ENCODE measurements around the gene ELP4.
A peak's percentile ranks its signal among the peaks of the same experiment; 100 is the strongest.

The ELP4 gene

DNA sequence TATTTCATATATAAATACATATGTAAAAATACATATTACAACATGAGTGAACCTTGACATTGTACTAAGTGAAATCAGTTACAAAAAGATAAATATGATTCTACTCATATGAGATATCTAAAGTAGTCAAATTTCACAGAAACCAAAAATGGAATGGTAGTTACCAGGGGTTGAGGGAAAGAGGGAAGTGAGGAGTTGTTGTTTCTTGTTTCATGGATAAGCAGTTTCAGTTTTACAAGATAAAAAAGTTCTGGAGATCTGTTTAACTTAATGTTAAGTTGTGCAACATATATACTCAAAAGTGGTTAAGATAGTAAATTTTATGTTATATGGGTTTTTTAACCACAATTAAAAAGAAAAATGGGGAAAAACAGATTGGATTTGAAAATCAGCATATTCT lies 107.7 kb downstream of the ELP4 start:
- DNase-seq (ENCODE audit: insufficient read length, low spot score), result no peak
- TF ChIP-seq, protein P1, sequence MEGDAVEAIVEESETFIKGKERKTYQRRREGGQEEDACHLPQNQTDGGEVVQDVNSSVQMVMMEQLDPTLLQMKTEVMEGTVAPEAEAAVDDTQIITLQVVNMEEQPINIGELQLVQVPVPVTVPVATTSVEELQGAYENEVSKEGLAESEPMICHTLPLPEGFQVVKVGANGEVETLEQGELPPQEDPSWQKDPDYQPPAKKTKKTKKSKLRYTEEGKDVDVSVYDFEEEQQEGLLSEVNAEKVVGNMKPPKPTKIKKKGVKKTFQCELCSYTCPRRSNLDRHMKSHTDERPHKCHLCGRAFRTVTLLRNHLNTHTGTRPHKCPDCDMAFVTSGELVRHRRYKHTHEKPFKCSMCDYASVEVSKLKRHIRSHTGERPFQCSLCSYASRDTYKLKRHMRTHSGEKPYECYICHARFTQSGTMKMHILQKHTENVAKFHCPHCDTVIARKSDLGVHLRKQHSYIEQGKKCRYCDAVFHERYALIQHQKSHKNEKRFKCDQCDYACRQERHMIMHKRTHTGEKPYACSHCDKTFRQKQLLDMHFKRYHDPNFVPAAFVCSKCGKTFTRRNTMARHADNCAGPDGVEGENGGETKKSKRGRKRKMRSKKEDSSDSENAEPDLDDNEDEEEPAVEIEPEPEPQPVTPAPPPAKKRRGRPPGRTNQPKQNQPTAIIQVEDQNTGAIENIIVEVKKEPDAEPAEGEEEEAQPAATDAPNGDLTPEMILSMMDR (IDR thresholded peaks at IDR 0.05; ENCODE audit: insufficient read depth, missing control alignments), result no peak
- FAIRE-seq, result peak; percentile 16

DNA sequence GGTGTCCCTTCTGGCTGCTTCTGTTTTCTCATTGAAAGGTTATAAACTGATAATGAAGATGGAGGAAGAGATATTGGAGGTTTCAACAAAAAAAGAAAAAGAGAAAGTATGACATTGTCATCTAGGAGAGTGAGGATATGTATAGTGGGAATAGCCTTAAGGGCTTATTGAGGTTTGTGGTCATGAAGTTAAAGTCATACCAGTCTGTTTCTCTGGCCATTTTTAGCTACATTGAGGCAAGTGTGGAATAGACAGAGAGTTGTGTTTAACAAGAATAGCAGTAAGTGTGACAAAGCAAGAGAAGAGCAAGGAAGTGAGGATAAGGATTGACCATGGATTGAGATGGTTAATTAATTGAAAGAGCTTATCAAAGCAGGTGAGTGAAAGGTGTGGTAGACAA lies 110.4 kb downstream of the ELP4 start:
- no peak for FAIRE-seq

DNA sequence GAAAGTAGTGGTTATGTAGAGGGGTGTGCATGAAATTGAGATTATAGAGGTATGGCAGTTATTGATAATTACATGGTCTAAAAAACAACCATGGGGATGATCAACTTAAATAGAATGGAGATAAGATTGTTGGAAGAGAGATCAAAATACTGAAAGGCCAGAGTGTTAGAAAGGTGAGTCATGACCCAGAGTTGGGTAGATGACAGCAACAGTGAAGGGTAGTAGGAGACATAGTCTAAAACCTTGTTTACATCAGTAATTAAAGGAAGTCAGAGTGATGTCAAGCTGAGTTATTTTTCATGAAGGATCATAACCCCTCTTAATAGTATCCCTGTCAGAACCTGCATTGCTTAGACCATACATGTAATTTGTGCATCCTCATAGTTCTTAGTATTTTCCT lies 110.9 kb downstream of the ELP4 start:
- FAIRE-seq, result no peak
- TF ChIP-seq, protein P1 (IDR thresholded peaks at IDR 0.05; ENCODE audit: insufficient read depth, missing control alignments), result no peak
- DNase-seq (ENCODE audit: insufficient read length, low spot score), result no peak

More for the DNA sequence above, 110.4 kb downstream of the ELP4 start:
- DNase-seq (ENCODE audit: insufficient read length, low spot score), result no peak
- TF ChIP-seq, protein P1 (IDR thresholded peaks at IDR 0.05; ENCODE audit: insufficient read depth, missing control alignments), result no peak

DNA sequence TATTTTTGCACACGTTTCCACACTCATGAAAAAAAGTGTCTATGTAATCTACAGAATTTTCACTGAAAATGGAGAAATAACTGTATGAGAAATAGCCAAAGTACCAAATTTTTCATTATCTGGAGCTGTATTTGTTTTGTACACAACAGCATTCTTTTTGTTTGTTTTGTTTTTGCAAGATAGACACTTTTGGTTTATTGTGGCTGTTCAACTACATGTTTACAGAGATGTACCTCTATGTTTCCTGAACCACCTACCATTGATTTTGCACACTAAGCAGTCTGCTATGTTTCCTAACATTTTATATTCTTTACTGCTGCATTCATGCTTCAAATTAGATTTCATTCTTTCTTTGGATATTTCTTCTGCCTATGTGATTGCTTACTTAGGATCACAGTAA lies 116.3 kb downstream of the ELP4 start:
- TF ChIP-seq, protein P1 (IDR thresholded peaks at IDR 0.05; ENCODE audit: insufficient read depth, missing control alignments), result no peak
- DNase-seq (ENCODE audit: insufficient read length, low spot score) (no peak), FAIRE-seq (peak; percentile 46)

DNA sequence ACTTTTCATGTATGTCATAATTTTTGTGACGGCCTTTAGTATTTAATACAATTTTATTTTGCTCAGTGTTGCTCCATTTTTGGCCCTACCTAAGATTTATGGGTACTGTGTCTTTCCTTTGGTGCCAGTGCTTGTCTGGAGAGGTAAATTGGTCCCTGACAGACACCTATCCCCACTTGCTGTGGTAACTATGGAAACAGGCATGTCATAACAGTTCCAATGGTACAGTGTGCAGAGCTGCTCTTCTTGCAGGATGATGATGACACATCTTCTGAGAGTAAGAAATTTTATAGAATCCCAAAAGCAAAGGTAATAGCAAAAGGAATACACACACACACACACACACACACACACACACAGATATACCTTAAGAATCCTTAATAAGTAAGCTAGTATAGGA lies 118.5 kb downstream of the ELP4 start:
- TF ChIP-seq, protein P1 (IDR thresholded peaks at IDR 0.05; ENCODE audit: insufficient read depth, missing control alignments), result no peak
- no peak for DNase-seq (ENCODE audit: insufficient read length, low spot score)
- FAIRE-seq, result no peak

DNA sequence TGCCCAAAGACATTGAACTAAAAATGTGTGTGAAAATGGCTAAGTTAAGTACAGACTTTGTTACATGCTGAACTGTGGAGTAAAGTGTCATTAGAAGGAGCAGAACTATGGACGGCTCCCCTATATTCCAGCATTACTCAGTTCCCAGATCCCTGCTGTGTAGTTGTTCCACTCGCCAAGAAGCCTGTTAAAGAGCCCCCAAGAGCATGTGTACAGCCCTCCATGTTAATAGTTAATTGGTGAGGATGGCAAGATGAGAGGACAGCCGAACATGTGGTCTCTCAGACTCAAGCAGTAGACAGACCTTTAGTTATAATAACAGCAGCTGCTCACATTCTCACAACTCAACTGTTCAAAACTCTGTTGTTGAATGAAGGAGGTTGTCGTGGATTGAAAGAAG lies 127.4 kb downstream of the ELP4 start:
- FAIRE-seq, result no peak
- TF ChIP-seq, protein P1 (IDR thresholded peaks at IDR 0.05; ENCODE audit: insufficient read depth, missing control alignments), result no peak
- no peak for DNase-seq (ENCODE audit: insufficient read length, low spot score)

DNA sequence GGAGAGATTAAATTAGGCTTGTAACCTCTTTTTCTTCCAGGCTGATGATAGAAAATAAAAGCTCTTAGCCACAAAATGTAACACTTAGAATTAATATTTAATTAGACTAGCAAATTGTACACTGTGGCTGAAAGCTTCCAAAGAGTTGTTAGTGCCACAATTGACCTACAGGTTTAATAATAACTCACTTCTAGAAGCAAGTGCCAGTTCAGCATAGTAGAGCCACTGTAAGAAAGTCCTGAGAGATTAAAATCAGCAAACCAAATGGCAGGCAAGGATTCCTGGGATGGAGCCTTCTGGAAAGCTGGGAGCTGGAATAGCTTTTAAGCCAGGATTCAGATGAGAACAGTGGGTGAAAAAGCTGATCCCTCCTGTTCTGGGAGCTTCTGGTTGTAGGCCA lies 131.0 kb downstream of the ELP4 start:
- TF ChIP-seq, protein P1 (IDR thresholded peaks at IDR 0.05; ENCODE audit: insufficient read depth, missing control alignments), result no peak
- DNase-seq (ENCODE audit: insufficient read length, low spot score) (no peak), FAIRE-seq (peak; percentile 73)
